Measurements from ENCODE around the gene SCNN1A. TPM values are rescaled to one million over a fixed set of nuclear protein-coding genes. Genes with fewer than 3 reads are reported as not detected.
A peak's percentile ranks its signal among the peaks of the same experiment; 100 is the strongest.

The SCNN1A gene
- total RNA-seq, 1 experiment from 2014 or later, result 549 TPM

DNA sequence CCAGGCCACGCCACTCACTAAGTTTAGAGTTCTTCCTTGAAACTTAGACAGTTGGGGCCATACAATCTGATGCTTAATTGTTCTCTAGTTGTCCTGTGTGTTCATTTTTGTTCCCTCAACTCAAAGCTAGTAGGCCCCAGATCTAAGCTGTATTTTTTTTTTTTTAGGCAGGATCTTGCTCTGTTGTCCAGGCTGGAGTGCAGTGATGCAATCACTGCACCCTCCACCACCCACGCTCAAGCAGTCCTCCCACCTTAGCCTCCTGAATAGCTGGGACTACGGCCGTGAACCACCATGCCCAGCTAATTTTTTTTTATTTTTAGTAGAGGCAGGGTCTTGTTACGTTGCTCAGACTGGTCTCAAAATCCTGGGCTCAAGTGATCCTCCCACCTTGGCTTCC is 41.0 kb downstream of the SCNN1A start:
- H3K27me3 ChIP-seq (ENCODE audit: insufficient read depth, low read depth), result no peaks in the 10 kb centered on the region
- intact Hi-C loops (cut with micrococcal nuclease; ENCODE audit: unreplicated experiment), result no loop called here
- H3K79me2 ChIP-seq (ENCODE audit: low read depth), result peaks cover 80% of the 10 kb centered on the region
- peaks cover 78% of the 10 kb centered on the region for H3F3A ChIP-seq (ENCODE audit: insufficient read depth, low read depth)
- DNase-seq, result no peak
- peaks cover 74% of the 10 kb centered on the region for H3K4me1 ChIP-seq (replicated peaks; ENCODE audit: insufficient read depth)
- H3K9me3 ChIP-seq (ENCODE audit: insufficient read depth, low read depth), result no peaks in the 10 kb centered on the region
- H2AFZ ChIP-seq, result no peak overlapping the region
- ChIA-PET CTCF (interaction anchor here (0.8 kb wide), 2 partner anchors 11 to 58 kb away, joined by 3 to 4 read pairs; no protein-coding TSS in a partner anchor), POLR2A (ENCODE audit: unreplicated experiment) (interaction anchor here (0.6 to 1.2 kb wide), 7 partner anchors 22 to 200 kb away, joined by 3 to 9 read pairs (median 4); no protein-coding TSS in a partner anchor)
- H3K9me2 ChIP-seq (ENCODE audit: insufficient read depth), result no peaks in the 10 kb centered on the region
- H3K4me2 ChIP-seq, result peak overlapping the region; percentile 83
- no TSS peak for BruUV-seq (replicated peaks)
- TF ChIP-seq, protein P1, sequence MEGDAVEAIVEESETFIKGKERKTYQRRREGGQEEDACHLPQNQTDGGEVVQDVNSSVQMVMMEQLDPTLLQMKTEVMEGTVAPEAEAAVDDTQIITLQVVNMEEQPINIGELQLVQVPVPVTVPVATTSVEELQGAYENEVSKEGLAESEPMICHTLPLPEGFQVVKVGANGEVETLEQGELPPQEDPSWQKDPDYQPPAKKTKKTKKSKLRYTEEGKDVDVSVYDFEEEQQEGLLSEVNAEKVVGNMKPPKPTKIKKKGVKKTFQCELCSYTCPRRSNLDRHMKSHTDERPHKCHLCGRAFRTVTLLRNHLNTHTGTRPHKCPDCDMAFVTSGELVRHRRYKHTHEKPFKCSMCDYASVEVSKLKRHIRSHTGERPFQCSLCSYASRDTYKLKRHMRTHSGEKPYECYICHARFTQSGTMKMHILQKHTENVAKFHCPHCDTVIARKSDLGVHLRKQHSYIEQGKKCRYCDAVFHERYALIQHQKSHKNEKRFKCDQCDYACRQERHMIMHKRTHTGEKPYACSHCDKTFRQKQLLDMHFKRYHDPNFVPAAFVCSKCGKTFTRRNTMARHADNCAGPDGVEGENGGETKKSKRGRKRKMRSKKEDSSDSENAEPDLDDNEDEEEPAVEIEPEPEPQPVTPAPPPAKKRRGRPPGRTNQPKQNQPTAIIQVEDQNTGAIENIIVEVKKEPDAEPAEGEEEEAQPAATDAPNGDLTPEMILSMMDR (conservative IDR thresholded peaks at IDR 0.05), result no peak
- no peak for TF ChIP-seq EZH2 (IDR thresholded peaks at IDR 0.05; ENCODE audit: low read depth)
- peak overlapping the region; percentile 95 for H3K27ac ChIP-seq
- H4K20me1 ChIP-seq (ENCODE audit: insufficient read depth), result peaks cover 8% of the 10 kb centered on the region; the same call in 1 of the 2 replicates
- H3K4me3 ChIP-seq, result no peak overlapping the region
- H3K36me3 ChIP-seq (ENCODE audit: low read depth), result peaks cover 48% of the 10 kb centered on the region

DNA sequence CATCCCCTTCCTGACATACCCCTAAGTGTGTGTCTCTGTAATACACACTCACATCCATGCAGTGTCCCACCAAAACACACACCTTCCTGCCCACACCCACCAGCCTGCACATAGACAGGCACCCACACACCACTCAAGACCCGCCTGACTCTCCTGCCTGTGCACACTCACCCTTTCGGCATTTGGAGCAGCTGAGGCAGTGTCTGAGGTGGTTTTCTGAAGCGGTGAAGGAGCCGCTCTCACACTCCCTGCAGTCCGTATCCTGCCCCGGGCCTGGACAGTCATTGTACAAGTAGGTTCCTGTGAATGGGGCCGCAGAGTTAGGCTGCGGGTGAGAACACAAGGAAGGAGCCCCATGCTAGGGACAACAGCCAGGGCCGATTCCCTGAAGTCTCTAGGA is 41.8 kb downstream of the SCNN1A start:
- H3K36me3 ChIP-seq (ENCODE audit: low read depth), result peaks cover 48% of the 10 kb centered on the region
- TF ChIP-seq, protein P1 (conservative IDR thresholded peaks at IDR 0.05), result no peak
- TF ChIP-seq EZH2 (IDR thresholded peaks at IDR 0.05; ENCODE audit: low read depth), result no peak
- peaks cover 10% of the 10 kb centered on the region; the same call in 1 of the 2 replicates for H4K20me1 ChIP-seq (ENCODE audit: insufficient read depth)
- DNase-seq, result no peak
- intact Hi-C loops (cut with micrococcal nuclease; ENCODE audit: unreplicated experiment), result no loop called here
- no peak overlapping the region for H2AFZ ChIP-seq
- peaks cover 79% of the 10 kb centered on the region for H3F3A ChIP-seq (ENCODE audit: insufficient read depth, low read depth)
- no peak overlapping the region for H3K4me2 ChIP-seq
- peaks cover 66% of the 10 kb centered on the region for H3K4me1 ChIP-seq (replicated peaks; ENCODE audit: insufficient read depth)
- ChIA-PET CTCF (interaction anchor here (0.8 kb wide), 1 partner anchor 10 kb away, joined by 4 read pairs; no protein-coding TSS in a partner anchor), POLR2A (ENCODE audit: unreplicated experiment) (interaction anchor here (0.6 to 0.8 kb wide), 2 partner anchors 137 to 200 kb away, joined by 6 to 9 read pairs; no protein-coding TSS in a partner anchor)
- no peaks in the 10 kb centered on the region for H3K9me3 ChIP-seq (ENCODE audit: insufficient read depth, low read depth)
- peak overlapping the region; percentile 95 for H3K27ac ChIP-seq
- H3K9me2 ChIP-seq (ENCODE audit: insufficient read depth), result no peaks in the 10 kb centered on the region
- H3K79me2 ChIP-seq (ENCODE audit: low read depth), result peaks cover 73% of the 10 kb centered on the region
- H3K4me3 ChIP-seq, result no peak overlapping the region
- no TSS peak for BruUV-seq (replicated peaks)
- H3K27me3 ChIP-seq (ENCODE audit: insufficient read depth, low read depth), result no peaks in the 10 kb centered on the region

DNA sequence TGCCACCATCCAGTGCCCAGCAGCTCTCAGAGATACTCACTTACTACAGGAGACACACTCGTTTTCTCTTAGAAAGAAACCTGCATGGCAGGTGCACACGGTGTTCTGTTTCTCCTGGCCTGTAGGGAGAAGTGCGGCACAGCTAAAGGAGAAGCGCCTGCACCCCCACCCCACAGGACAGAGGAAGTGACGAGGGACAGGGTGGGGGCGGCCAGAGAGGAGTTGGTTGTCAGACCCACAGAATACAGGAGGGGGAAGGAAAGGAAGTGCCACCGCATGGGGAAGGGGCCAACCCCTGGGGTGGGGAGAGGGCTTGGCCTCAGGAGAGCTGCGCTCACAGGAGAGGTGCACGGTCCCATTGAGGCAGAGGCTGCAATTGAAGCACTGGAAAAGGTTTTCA is 42.3 kb downstream of the SCNN1A start:
- TF ChIP-seq, protein P1 (conservative IDR thresholded peaks at IDR 0.05), result no peak
- no peak for TF ChIP-seq EZH2 (IDR thresholded peaks at IDR 0.05; ENCODE audit: low read depth)
- POLR2A ChIA-PET (ENCODE audit: unreplicated experiment), result interaction anchor here (0.6 to 1.0 kb wide), 10 partner anchors 9 to 199 kb away, joined by 3 to 31 read pairs (median 6); partner anchors contain the start of genes SCNN1A and TNFRSF1A
- Histone ChIP-seq H3K9me2 (ENCODE audit: insufficient read depth) (no peaks in the 10 kb centered on the region), H3K36me3 (ENCODE audit: low read depth) (peaks cover 51% of the 10 kb centered on the region), H3K9me3 (ENCODE audit: insufficient read depth, low read depth) (no peaks in the 10 kb centered on the region), H3K4me3 (no peak overlapping the region), H3K27me3 (ENCODE audit: insufficient read depth, low read depth) (no peaks in the 10 kb centered on the region), H2AFZ (no peak overlapping the region), H3K79me2 (ENCODE audit: low read depth) (peaks cover 71% of the 10 kb centered on the region), H3K4me2 (peak overlapping the region; percentile 18; the same call in 1 of the 2 replicates), H4K20me1 (ENCODE audit: insufficient read depth) (peaks cover 13% of the 10 kb centered on the region; the same call in 1 of the 2 replicates), H3K4me1 (replicated peaks; ENCODE audit: insufficient read depth) (peaks cover 61% of the 10 kb centered on the region), H3F3A (ENCODE audit: insufficient read depth, low read depth) (peaks cover 81% of the 10 kb centered on the region), H3K27ac (peak overlapping the region; percentile 55)
- CTCF ChIA-PET, result interaction anchor here (0.9 to 1.0 kb wide), 2 partner anchors 10 to 42 kb away, joined by 3 to 10 read pairs; partner anchors contain the start of gene SCNN1A
- DNase-seq, result no peak
- BruUV-seq (replicated peaks), result no TSS peak
- intact Hi-C loops (cut with micrococcal nuclease; ENCODE audit: unreplicated experiment), result no loop called here

Measured in PC-9 (cell line).